Inflammatory macrophage (primary cell): ENCODE measurements around the gene CPT1B.
"Not testable (repeated sequence)": the region's sequence is repeated elsewhere in the genome, so short reads cannot be mapped to it uniquely, and the experiment has no call there.

ENCODE experiments used
- DNase-seq, 2 donors: peaks; one replicate each; pipeline ENCODE4 v3.0.0-alpha.2; 2020 to 2022

The CPT1B gene

DNA sequence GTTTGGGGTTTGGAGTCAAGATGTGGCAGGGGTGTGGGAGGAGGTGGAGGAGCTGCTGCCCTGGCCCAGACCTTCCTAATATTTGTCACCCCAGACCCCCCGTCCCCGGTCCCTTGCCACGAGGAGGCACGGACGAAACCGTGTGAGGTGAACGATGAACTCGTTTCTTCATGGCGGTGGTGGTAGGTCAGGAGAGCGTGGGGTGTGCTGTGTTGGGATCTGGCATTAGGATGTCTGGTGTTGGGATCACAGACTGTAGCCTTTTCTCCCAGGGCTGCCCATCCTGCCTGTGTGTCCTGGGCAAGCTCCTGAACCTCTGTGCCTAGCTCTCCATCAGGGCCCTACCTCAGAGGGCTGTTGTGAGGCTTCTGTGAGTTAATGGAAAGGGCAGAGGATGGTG, 30.8 kb upstream of the CPT1B start:
- DNase-seq = no peak

DNA sequence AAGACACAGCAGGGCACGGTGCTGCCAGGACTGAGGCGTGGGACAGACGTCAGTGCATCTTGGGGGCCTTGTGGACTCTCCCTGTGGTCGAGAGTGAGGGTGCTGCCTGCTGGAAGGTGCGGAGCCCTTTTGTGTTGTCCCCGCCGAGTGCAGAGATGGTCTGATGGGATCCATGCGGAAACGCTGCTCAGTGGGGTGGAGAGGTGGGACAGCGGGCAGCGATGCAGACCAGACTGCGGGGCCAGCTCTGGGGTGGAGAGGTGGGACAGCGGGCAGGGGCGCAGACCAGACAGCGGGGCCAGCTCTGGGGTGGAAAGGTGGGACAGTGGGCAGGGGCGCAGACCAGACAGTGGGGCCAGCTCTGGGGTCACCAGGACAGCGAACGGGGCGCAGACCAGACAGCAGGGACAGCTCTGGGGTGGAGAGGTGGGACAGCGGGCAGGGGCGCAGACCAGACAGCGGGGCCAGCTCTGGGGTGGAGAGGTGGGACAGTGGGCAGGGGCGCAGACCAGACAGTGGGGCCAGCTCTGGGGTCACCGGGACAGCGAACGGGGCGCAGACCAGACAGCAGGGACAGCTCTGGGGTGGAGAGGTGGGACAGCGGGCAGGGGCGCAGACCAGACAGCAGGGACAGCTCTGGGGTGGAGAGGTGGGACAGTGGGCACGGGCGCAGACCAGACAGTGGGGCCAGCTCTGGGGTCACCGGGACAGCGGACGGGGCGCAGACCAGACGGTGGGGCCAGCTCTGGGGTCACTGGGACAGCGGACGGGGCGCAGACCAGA, 30.0 kb upstream of the CPT1B start:
- DNase-seq = not testable (repeated sequence)

DNA sequence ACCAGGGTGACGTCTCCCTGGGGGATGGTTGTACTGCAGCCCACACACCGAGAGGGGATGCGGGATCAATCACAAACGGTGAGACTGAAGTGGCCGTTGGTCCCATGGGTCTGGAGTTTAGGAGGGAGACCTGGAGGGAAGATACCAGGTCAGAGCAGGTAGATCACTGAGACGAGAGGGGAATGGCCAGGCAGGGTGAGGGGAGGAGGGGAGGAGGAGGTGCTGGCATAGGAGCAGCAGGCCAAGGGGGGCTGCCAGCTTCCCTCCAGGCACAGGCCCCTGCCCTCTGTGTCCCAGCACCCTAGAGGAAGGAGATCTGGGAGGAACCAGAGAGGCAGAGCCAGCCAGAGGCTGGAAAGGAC, 29.4 kb upstream of the CPT1B start:
- no peak for DNase-seq

DNA sequence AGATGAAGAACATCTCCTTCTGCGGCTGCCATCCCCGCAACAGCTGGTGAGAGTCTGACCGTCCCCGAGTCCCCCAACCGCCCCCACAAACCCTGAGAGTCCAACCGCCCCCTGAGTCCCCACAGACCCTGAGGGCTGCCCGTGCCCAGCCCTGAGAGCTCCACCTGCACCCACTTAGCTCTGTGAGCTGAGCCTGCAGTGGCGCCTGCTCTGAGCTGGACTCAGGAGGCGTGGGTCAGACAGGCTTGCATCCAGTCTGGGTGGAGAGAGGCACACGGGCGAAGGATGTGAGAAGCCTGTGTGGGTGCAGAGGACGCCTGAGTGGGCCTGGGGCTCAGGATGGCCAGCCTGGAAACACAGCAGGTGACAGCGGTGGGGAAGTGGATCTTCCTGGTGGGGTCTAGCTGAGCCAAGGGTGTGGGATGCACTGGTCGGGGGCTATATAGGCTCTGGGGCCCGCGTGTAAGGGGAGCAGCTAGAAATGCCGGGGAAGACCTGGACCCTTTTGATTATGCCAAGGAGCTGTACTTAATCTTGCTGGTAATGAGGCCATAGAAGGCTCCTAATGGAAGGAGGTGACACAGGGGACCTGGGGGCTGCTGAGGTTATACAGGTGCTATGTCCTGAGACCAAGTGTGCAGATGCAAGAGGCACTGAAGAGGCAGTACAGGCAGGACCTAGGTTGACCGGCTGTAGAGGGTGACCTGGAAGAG, 28.9 kb upstream of the CPT1B start:
- DNase-seq = no peak

DNA sequence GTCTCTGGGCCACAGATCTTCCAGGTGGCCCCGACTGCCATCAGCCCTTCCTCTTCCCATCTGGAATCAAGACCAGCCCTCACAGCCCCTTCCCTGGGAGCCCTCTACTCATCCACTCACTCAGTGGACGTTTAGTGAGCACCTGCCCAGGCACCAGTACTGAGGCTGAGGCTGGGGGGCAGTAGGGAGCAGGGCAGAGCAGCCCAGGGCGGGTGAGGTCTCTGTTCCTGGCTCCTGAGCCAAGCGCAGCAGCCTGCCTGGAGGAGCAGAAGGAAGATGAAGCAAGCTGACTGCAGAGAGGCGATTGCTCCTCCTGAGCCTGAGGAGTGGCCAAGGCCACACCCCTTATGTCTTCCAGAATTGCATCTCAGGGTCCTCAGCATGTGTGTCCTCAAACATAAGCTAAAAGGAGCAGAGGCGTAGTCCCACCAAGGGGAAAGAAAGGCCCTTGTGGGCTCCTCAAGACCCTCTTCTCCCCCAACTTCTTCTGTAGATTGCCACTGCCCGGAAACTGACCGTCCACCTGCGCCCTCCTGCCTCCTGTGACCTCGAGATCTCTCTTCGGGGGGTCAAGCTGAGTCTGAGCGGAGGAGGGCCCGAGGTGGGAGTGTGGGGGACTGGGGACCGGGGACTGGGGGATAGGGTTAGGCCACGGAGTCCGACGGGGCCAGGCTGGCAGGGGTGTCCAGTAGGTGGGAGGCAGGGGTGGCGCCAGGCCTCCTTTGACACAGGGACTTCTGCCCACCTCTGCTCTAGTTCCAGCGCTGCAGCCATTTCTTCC, 28.1 kb upstream of the CPT1B start:
- DNase-seq = no peak

DNA sequence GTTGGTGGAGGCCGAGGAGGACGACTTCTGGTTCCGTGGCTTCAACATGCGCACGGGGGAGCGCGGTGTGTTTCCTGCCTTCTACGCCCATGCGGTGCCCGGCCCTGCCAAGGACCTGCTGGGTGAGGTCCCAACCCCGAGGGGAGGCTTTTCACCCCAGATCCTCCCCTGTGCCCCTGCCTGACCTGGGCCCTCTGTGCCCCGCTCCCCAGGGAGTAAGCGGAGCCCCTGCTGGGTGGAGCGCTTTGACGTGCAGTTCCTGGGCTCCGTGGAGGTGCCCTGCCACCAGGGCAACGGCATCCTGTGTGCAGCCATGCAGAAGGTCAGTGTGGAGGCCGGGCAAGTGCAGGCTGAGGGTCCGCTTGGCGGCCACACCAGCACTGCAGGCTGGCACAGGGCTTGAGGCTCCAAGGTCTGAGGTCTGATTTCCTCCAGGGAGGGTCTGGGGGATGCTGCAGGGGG, 27.4 kb upstream of the CPT1B start:
- no peak for DNase-seq

DNA sequence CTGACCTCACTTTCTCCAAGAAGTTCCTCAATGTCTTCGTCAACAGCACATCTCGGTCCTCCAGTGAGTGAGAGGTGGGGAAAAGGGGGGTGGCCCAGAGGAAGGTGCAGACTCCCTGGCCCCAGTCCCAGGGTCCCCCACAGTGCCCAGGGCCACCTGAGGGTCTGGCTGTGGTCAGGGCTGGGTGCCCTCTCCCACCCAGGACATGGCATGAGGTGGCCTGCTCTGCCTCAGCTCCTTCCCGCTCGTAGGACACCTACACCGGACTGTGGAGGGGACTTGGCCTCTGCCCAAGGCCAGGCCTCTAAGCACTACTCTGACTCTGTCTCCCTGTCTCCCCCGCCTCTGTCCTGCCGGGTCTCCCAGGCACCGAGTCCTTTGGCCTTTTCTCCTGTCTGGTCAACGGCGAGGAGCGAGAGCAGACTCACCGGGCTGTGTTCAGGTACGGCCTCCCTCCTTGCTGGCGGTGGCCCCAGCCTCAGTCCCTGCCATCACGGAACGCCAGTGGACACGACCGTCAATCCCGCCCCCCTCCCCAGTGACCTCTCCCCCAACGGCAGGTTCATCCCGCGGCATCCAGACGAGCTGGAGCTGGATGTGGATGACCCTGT, 26.9 kb upstream of the CPT1B start:
- DNase-seq = no peak

DNA sequence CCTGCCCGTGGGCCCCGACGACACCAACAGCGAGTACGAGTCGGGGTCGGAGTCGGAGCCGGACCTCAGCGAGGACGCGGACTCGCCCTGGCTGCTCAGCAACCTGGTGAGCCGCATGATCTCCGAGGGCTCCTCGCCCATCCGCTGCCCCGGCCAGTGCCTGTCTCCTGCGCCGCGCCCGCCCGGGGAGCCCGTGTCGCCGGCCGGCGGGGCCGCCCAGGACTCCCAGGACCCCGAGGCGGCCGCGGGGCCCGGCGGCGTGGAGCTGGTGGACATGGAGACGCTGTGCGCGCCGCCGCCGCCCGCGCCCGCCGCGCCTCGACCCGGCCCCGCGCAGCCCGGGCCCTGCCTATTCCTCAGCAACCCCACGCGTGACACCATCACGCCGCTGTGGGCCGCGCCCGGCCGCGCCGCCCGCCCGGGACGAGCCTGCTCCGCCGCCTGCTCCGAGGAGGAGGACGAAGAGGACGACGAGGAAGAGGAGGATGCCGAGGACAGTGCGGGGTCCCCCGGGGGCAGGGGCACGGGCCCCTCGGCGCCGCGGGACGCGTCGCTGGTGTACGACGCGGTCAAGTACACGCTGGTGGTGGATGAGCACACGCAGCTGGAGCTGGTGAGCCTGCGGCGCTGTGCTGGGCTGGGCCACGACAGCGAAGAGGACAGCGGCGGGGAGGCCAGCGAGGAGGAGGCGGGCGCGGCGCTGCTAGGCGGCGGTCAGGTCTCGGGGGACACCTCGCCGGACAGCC, 26.2 kb upstream of the CPT1B start:
- DNase-seq = no peak

DNA sequence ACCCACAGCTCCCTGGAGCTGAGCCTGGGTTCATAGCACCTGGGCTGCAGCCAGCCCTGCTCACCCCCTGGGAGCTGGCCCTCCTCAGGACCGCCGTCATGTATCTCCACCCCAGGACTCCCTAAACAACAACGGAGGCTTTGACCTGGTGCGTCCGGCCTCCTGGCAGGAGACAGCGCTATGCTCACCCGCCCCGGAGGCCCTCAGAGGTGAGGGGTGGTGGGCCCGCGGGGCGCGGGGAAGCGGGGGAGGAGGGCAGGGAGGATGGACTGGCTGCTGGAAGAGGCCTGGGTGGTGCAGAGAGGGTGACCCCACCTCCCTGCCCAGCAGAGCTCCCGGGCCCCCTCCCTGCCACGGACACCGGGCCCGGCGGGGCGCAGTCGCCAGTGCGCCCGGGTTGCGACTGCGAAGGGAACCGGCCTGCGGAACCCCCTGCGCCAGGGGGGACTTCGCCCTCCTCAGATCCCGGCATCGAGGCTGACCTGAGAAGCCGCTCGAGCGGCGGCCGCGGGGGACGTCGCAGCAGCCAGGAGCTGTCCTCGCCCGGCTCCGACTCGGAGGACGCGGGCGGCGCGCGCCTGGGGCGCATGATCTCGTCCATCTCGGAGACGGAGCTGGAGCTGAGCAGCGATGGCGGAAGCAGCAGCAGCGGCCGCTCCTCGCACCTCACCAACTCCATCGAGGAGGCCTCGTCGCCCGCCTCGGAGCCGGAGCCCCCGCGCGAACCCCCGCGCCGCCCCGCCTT, 25.5 kb upstream of the CPT1B start:
- no peak for DNase-seq

DNA sequence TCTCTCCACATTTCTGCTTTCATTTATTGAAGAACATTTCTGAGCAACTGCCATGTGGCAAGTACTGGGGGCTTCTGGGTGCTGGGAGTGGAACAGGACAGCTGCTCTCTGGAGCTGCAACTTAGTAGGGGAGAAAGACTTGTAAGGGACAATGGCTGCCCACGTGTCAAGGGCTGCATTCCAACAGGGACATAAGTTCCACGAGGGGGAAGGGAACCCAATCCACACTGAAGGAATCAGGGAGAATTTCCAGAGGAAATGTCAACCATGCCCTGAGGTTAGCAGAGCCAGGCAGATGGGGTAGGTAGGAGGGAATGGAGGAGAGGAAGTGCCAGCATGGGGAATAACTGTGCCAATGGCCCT, 24.1 kb upstream of the CPT1B start:
- DNase-seq = no peak

DNA sequence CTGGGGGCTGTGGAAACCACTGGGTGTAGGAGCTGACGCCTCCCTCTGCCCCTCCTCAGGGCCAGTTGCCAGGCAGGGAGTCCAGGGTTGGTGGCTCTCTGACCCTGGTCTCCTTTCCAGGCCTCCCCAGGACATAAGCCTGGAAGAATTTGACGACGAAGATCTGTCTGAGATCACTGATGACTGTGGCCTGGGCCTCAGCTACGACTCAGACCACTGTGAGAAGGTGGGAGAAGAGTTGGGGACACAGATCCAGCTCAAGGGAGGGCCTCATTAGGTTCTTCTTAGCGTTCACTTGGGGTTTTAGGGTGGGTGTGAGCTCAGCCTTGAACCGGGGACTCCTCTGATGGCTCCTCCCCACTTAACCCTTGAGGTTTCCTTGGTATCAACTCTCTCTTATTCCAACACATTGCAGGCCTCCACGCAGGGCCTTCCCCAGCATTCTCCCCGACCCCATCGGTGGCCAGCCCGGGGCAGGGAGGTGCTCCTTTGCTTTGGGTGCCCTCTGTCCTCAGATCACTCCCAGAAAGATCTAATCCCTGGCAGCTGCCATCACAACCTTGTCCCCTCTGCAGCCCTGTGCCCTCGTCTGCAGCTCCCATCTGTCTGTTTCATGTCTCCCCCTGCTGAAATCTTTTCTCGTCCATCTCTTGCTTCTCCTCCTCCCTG, 23.6 kb upstream of the CPT1B start:
- DNase-seq = no peak

DNA sequence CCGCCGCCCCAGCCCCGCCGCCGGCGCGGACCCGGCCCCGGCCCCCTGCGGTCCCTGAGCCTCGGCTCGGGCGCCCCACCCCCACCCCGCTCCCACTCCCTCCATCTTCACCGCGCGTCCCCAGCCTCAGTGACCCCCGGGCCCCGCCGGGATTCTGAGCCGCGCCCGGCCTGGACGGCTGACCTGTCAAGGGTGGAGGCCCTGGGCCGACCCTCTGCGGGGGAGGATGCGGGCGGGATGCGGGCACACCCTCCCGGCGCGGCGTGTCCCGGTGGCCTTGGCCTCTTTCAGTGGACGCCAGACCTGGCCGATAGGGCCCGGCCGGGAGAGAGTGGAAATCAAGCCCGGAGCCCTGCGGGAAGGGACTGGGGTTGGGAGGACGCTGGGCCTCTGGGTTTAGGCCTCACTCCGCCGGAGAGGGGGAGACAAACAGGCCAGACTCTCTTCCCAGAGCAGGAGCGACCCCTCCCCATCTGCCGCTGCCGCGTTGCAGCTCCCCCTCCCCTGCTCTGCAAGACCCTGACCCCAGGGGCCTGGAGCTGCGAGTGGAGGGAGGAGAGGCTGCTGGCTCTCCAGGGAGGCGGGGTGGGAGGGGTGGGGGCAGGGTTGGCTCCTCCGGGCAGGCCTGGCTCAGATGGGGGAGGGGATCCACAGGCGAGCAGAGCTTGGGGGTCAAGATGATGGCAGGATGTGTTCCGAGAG, 22.9 kb upstream of the CPT1B start:
- DNase-seq = no peak

DNA sequence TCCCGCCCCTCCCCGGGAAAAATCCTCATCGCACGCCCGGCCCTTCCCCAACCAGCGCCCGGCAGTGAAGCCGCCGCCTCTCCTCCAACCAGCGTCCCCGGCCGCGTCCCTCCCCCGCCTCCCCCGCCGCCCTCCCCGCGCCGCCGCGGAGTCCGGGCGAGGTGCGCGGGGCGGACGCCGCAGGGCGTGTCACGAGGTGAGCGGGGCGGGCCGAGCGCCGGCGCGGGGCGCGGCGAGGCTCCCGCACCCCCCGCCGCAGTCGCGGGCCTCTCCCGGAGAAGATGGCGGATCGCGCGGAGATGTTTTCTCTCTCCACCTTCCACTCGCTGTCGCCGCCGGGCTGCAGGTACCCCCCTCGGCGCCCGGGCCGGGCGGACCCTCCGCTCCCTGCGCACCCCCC, 22.3 kb upstream of the CPT1B start, which contains the start of gene MAPK8IP2:
TSS of gene MAPK8IP2 (plus strand) at position 256 of the 400 bp plus-strand sequence. CDS start at position 282, 26 bp downstream.
- DNase-seq = no peak

DNA sequence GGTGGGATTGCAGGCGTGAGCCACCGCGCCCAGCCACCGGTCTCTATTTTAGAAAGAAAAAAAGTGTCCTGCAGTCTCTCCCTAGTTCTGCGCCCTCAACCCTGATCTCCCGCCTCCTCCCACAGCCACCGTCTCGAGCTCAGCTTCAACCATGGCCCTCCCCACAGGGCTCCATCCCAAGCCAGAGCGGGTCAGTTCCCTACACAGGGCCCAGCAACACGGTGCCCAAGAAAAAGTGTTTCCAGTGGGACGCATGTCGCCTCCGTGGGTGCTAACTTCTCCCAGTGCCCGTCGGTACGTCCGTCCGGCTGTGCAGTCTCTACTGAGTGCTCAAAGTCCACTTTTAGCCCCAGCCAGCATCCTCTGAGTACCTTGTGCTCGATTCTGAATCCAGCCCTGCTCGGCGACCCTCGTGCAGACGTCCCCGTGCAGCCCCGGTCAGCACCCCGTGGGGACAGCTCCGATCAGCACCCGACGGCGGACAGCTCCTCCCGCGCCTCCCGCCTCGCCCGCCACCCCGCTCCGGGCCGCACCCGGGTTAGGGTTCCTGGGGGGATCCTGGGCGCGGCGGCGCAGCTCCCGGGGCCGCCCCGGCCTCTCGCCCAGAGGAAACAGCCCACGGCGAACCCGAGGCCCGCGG, 21.7 kb upstream of the CPT1B start:
- peak; percentile 18 to 34 for DNase-seq

DNA sequence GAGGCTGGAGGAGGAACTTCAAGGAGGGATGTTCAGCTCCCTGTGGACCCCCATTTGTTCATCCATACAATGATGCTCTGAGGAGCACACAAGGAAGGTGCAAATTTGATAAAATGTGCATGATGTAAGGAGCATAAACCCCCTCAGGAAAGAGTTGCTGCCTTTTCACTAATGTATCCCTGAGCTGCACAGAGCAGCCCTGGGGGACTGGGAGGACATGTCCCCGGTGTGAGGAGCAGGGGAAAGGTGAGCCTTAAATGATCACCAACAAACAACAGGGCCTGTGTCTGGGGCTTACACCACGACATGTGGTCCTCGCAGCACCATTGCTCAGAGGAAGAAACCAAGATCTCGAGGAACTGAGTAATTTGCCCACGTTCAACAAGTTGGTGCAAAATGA, 18.9 kb upstream of the CPT1B start:
- DNase-seq = no peak

DNA sequence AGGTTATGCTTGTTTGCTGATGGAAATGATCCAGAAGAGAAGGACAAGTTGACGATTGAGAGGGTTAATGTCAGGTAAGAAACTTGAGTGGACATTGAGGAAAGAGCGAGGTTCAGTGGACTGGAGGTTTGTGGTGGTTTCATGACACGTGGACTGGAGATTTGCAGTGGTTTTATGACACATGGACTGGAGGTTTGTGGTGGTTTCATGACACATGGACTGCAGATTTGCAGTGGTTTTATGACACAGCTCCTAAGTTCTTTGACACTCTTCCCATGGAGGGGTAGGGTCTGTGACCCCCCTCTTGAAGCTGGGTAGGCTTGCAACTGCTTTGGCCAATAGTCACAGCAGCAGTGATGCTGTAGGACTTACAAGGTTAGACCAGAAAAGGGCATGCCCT, 17.0 kb upstream of the CPT1B start:
- no peak for DNase-seq

DNA sequence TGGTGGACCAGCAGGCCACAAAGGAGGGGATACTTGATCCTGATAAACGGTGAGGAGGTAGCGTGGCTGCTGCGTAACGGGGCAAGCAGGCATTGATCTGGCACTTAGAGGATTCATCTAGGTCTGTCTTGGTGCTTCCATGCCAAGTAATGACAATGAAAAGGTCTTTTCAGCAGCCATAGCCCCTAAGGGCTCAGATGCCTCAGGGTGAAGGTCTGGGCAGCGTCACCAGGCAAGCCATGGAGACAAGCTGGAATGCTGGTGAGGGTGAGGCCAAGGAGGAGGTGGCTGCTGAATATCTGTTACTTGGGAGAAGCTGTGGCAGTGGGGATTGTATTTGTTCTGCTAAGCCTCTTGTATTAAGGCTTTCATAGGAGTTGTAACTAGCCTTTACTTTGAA, 9.2 kb upstream of the CPT1B start:
- DNase-seq = no peak

DNA sequence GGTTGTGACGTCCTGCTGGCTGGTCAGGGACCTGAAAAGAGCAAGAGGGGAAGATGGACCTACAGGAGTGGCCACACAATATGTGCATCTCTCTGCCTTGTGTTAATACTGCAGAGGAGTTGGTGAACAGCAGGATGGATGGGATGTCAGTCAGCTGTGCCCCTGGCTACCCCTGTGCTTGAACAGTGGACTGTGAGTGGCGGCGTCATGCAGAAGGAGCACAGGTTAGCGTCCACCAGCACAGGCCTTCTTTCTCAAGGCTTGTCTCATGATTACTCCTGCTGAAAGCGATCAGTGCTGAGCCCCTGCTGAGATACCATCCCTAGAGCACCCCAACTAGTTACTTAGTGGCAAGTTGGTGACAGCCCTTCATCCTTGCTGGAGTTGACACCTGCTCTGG, 8.2 kb upstream of the CPT1B start:
- DNase-seq = no peak

DNA sequence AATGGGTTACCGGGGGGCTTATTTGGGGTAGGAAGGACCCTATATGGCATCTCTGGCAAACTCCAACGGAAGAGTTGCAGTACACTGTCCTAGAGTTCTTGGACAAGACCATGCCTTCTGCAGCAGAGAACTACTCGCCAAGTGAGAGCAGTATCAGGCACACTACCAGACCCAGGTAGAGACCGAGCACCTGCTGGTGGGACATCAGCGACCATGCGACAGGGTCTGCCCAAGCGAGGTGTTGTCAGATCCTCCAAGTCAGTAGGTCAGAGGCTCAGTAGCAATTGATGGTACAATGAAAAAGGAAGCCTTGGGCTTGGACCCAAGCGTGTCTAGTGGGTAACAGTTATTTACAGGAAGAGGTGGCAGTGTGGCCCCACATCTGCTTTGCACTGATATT, 7.6 kb upstream of the CPT1B start:
- DNase-seq = no peak

DNA sequence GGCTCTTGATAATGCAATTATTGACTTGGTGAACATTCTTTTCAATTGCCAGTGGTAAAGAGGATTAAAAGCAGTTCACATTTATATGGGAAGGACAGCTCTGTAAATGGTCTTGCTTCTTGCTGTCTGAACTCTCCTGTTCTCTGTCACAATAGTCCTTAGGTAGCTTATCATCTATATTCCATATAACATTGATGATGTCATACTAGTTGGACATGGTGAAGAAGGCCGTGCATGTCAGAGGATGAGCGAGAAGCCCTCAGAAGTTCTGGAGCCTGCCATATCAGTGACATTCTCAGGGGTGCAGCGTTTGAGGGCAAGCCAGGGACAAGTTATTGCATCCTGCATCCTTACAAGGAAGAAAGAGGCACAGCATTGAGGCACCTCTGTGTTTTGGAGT, 7.0 kb upstream of the CPT1B start:
- no peak for DNase-seq
